T-helper 2 cell treated with Interferon-gamma antibody and Interleukin-4, amounts not matched to agents 5 μg/mL and 100 μg/mL, for 36 hours (primary cell): Measurements from ENCODE around the gene RNASEH2A.
A peak's percentile ranks its signal among the peaks of the same experiment; 100 is the strongest.
"Not testable (repeated sequence)": the region's sequence is repeated elsewhere in the genome, so short reads cannot be mapped to it uniquely, and the experiment has no call there.

Source experiments
- DNase-seq: peaks from one replicate; pipeline ENCODE4 v3.0.0; 2021; ENCODE audit warnings: low spot score
- H3K27ac Mint-ChIP-seq: one replicate; pipeline ENCODE4 v1.8.0; 2021; ENCODE audit warnings: mild to moderate bottlenecking, mixed read lengths
- H3K27me3 Mint-ChIP-seq: one replicate; pipeline ENCODE4 v1.8.0; 2021; ENCODE audit warnings: low read depth, mixed read lengths
- H3K36me3 Mint-ChIP-seq: one replicate; pipeline ENCODE4 v1.8.0; 2021; ENCODE audit warnings: low read depth, mixed read lengths
- H3K4me1 Mint-ChIP-seq: one replicate; pipeline ENCODE4 v1.8.0; 2021; ENCODE audit warnings: low read depth, mixed read lengths
- H3K4me3 Mint-ChIP-seq: one replicate; pipeline ENCODE4 v1.8.0; 2022; ENCODE audit warnings: mild to moderate bottlenecking, moderate library complexity, mixed read lengths
- H3K9me3 Mint-ChIP-seq: one replicate; pipeline ENCODE4 v1.8.0; 2021; ENCODE audit warnings: mixed read lengths

Gene RNASEH2A

GRCh38 chr19:12794196-12794941, 12.0 kb upstream of the RNASEH2A start:
- H3K27ac Mint-ChIP-seq, result peak overlapping the region; percentile 94
- peaks cover 15% of the 10 kb centered on the region for H3K36me3 Mint-ChIP-seq
- peak overlapping the region; percentile 79 for H3K4me3 Mint-ChIP-seq
- H3K9me3 Mint-ChIP-seq, result no peaks in the 10 kb centered on the region
- H3K4me1 Mint-ChIP-seq, result peaks cover 29% of the 10 kb centered on the region
- DNase-seq, result no peak
- H3K27me3 Mint-ChIP-seq, result no peaks in the 10 kb centered on the region

- no peak for DNase-seq
- peak overlapping the region; percentile 79 for H3K4me3 Mint-ChIP-seq
- no peaks in the 10 kb centered on the region for H3K9me3 Mint-ChIP-seq
- H3K27me3 Mint-ChIP-seq, result no peaks in the 10 kb centered on the region
- H3K4me1 Mint-ChIP-seq, result peaks cover 31% of the 10 kb centered on the region
- no peak overlapping the region for H3K27ac Mint-ChIP-seq
- H3K36me3 Mint-ChIP-seq, result peaks cover 15% of the 10 kb centered on the region
These were observed 11.4 kb upstream of the RNASEH2A start for GRCh38 chr19:12794971-12795381.

- Mint-ChIP-seq H3K9me3 (no peaks in the 10 kb centered on the region), H3K27ac (peak overlapping the region; percentile 84), H3K4me3 (peak overlapping the region; percentile 84), H3K36me3 (peaks cover 21% of the 10 kb centered on the region), H3K4me1 (peaks cover 28% of the 10 kb centered on the region), H3K27me3 (no peaks in the 10 kb centered on the region)
- peak; percentile 73 for DNase-seq
These were observed 10.0 kb upstream of the RNASEH2A start for GRCh38 chr19:12796146-12797071.

GRCh38 chr19:12797141-12797587, 9.2 kb upstream of the RNASEH2A start:
- no peak overlapping the region for H3K27ac Mint-ChIP-seq
- H3K4me1 Mint-ChIP-seq, result peaks cover 29% of the 10 kb centered on the region
- H3K4me3 Mint-ChIP-seq, result no peak overlapping the region
- H3K27me3 Mint-ChIP-seq, result no peaks in the 10 kb centered on the region
- H3K9me3 Mint-ChIP-seq, result no peaks in the 10 kb centered on the region
- DNase-seq, result no peak
- peaks cover 21% of the 10 kb centered on the region for H3K36me3 Mint-ChIP-seq

- H3K4me3 Mint-ChIP-seq, DNase-seq, H3K27me3 Mint-ChIP-seq, H3K9me3 Mint-ChIP-seq, H3K27ac Mint-ChIP-seq: not testable (repeated sequence)
- Mint-ChIP-seq H3K36me3 (peaks cover 17% of the 10 kb centered on the region), H3K4me1 (peaks cover 33% of the 10 kb centered on the region)
These were observed 8.8 kb upstream of the RNASEH2A start for GRCh38 chr19:12797607-12798006.

GRCh38 chr19:12799742-12800465, 6.5 kb upstream of the RNASEH2A start:
- Mint-ChIP-seq H3K9me3 (no peaks in the 10 kb centered on the region), H3K4me3 (peak overlapping the region; percentile 88), H3K36me3 (peaks cover 13% of the 10 kb centered on the region), H3K27ac (no peak overlapping the region), H3K4me1 (peaks cover 26% of the 10 kb centered on the region), H3K27me3 (no peaks in the 10 kb centered on the region)
- DNase-seq, result no peak

GRCh38 chr19:12800466-12800770, 6.0 kb upstream of the RNASEH2A start:
- H3K36me3 Mint-ChIP-seq, result peaks cover 13% of the 10 kb centered on the region
- no peak for DNase-seq
- peak overlapping the region; percentile 84 for H3K27ac Mint-ChIP-seq

GRCh38 chr19:12800923-12801465, 5.4 kb upstream of the RNASEH2A start:
- H3K9me3 Mint-ChIP-seq, result no peaks in the 10 kb centered on the region

More at GRCh38 chr19:12800466-12800770, 6.0 kb upstream of the RNASEH2A start:
- no peaks in the 10 kb centered on the region for H3K27me3 Mint-ChIP-seq
- H3K9me3 Mint-ChIP-seq, result no peaks in the 10 kb centered on the region
- peaks cover 25% of the 10 kb centered on the region for H3K4me1 Mint-ChIP-seq
- peak overlapping the region; percentile 88 for H3K4me3 Mint-ChIP-seq

GRCh38 chr19:12801466-12802266, 4.7 kb upstream of the RNASEH2A start, which contains the start of the genes PRDX2 and THSD8:
Gene PRDX2, minus strand, starts transcription at chr19:12801800. Its CDS starts 539 bp downstream, at chr19:12801261.
Gene THSD8, plus strand, starts transcription at chr19:12802069. Its CDS starts 3 bp downstream, at chr19:12802072.
- Mint-ChIP-seq H3K27ac (peak within 1 kb of the TSS; percentile 84), H3K9me3 (no peaks in the 10 kb centered on the region), H3K36me3 (peaks cover 11% of the 10 kb centered on the region), H3K4me1 (peaks cover 22% of the 10 kb centered on the region), H3K27me3 (no peaks in the 10 kb centered on the region), H3K4me3 (peak within 1 kb of the TSS; percentile 88)
- peak; percentile 78 for DNase-seq

More at GRCh38 chr19:12800923-12801465, 5.4 kb upstream of the RNASEH2A start:
- Mint-ChIP-seq H3K36me3 (peaks cover 13% of the 10 kb centered on the region), H3K4me3 (peak overlapping the region; percentile 88), H3K4me1 (peaks cover 23% of the 10 kb centered on the region), H3K27me3 (no peaks in the 10 kb centered on the region), H3K27ac (peak overlapping the region; percentile 84)
- DNase-seq, result no peak

- Mint-ChIP-seq H3K27ac (peak overlapping the region; percentile 71), H3K4me1 (peaks cover 22% of the 10 kb centered on the region), H3K9me3 (no peaks in the 10 kb centered on the region), H3K36me3 (peaks cover 13% of the 10 kb centered on the region), H3K27me3 (no peaks in the 10 kb centered on the region), H3K4me3 (peak overlapping the region; percentile 88)
- no peak for DNase-seq
These were observed 3.9 kb upstream of the RNASEH2A start for GRCh38 chr19:12802267-12803106.

- Mint-ChIP-seq H3K4me3 (no peak overlapping the region), H3K4me1 (peaks cover 25% of the 10 kb centered on the region), H3K36me3 (peaks cover 15% of the 10 kb centered on the region), H3K27me3 (no peaks in the 10 kb centered on the region), H3K9me3 (no peaks in the 10 kb centered on the region), H3K27ac (no peak overlapping the region)
- no peak for DNase-seq
These were observed 2.3 kb upstream of the RNASEH2A start for GRCh38 chr19:12804051-12804450.

GRCh38 chr19:12815088-12815487, 8.7 kb downstream of the RNASEH2A start:
- Mint-ChIP-seq H3K27ac (no peak overlapping the region), H3K9me3 (no peaks in the 10 kb centered on the region), H3K27me3 (no peaks in the 10 kb centered on the region), H3K4me1 (no peaks in the 10 kb centered on the region), H3K36me3 (peaks cover 18% of the 10 kb centered on the region), H3K4me3 (no peak overlapping the region)
- no peak for DNase-seq
